Fibroblast of the aortic adventitia (primary cell): ENCODE results near the gene MEX3A. TPM values are rescaled to one million over a fixed set of nuclear protein-coding genes. Genes with fewer than 3 reads are reported as not detected.
A peak's percentile ranks its signal among the peaks of the same experiment; 100 is the strongest.

Experiments
- DNase-seq: peaks from one replicate; pipeline ENCODE4 v3.0.0-alpha.2; 2010; ENCODE audit warnings: low read depth
- H3K4me3 ChIP-seq: 2 replicates; pipeline ENCODE4 v1.5.1; 2011; ENCODE audit warnings: low read depth, mild to moderate bottlenecking, control low read depth, low read length, moderate library complexity
- total RNA-seq: library from RNA; depleted of rRNA; stranded (reverse); fragments of >200 nt; gene quantifications from 2 replicates; pipeline ENCODE4 v1.2.3, GENCODE V29; 2012; ENCODE audit warnings: low replicate concordance
- TF ChIP-seq, protein P1 (sequence below): IDR thresholded peaks from 2 replicates; pipeline ENCODE4 v1.5.1; 2011; ENCODE audit warnings: mild to moderate bottlenecking, low read length, control low read depth, inconsistent platforms; ENCODE audit not compliant: insufficient read depth

Gene MEX3A
- total RNA-seq, 1 donor: 0.90 TPM

DNA sequence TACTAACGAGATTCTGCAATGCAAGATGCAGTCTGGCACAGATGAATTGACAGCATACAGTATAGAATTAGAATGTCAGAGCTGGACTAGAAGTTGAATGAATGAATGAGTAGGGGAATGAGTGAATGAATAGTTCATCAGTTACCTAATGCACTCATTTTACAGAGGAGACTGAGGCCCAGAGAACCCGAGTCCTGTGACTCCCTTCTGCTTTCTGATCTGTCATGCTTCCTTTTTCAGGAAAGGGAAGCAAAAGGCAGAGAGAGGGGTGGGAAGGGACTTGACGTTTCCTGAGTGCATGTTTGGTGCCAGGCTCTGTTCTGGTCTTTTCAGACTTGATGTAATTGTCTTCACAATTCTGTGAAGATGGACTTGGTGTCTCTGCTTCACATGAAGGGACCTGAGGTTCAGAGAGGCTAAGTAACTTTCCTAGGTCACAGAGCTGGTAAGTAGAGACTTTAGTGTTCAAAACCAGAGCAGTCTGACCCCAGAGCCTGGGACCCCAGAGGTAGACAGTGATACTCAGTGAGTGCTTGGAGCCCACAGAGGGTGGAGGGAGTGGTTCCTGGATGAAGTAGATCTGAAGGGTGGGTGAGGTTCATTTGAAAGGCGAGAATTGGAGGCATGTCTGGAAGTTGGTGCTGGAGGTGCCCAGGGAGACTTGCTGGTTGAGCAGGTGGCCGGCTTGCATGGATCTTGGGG lies 8.0 kb upstream of the MEX3A start:
- no peak for DNase-seq
- H3K4me3 ChIP-seq: no peak overlapping the region
- TF ChIP-seq, protein P1, sequence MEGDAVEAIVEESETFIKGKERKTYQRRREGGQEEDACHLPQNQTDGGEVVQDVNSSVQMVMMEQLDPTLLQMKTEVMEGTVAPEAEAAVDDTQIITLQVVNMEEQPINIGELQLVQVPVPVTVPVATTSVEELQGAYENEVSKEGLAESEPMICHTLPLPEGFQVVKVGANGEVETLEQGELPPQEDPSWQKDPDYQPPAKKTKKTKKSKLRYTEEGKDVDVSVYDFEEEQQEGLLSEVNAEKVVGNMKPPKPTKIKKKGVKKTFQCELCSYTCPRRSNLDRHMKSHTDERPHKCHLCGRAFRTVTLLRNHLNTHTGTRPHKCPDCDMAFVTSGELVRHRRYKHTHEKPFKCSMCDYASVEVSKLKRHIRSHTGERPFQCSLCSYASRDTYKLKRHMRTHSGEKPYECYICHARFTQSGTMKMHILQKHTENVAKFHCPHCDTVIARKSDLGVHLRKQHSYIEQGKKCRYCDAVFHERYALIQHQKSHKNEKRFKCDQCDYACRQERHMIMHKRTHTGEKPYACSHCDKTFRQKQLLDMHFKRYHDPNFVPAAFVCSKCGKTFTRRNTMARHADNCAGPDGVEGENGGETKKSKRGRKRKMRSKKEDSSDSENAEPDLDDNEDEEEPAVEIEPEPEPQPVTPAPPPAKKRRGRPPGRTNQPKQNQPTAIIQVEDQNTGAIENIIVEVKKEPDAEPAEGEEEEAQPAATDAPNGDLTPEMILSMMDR: no peak

DNA sequence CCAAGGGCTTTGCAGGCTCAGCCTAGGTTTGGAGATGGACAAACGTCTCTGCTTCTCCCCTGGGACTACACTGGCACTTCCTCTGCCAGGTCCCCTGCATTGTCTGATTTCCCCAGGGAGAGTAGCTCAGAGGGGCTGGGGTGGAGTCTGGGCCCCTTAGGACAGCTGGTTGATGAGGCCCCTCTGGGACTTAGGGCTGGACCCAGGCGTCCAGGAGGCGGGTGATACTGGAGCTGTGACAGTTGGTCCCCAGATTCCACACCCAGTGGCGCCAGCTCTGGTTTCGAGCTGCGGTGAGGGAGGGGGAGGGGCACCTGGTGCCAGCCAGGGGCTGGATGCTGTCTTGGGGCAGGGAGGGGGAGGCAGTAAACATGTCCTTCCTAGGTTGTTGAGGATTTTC lies 7.4 kb upstream of the MEX3A start:
- TF ChIP-seq, protein P1: no peak
- no peak for DNase-seq
- H3K4me3 ChIP-seq: no peak overlapping the region

DNA sequence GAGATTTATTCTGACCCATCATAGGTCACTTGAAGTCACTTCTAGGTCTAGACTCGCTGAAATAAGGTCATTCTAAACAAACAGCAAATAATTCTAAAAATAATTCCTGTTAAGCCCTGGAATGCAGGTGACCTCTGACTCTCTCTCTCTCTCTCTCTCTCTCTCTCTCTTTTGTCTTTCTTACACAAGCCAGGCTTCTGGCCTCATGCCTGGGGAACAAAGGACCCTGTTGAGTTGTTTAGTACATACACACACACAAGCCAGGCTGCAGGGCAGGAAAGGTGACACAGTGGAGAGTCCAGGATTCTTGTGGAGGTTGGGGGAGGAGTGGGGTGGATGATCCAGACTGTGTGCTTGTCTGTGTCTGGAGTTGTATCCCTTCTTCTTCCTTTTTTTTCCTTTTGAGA lies 4.0 kb upstream of the MEX3A start:
- TF ChIP-seq, protein P1: no peak
- peak; percentile 63 for DNase-seq
- no peak overlapping the region for H3K4me3 ChIP-seq

DNA sequence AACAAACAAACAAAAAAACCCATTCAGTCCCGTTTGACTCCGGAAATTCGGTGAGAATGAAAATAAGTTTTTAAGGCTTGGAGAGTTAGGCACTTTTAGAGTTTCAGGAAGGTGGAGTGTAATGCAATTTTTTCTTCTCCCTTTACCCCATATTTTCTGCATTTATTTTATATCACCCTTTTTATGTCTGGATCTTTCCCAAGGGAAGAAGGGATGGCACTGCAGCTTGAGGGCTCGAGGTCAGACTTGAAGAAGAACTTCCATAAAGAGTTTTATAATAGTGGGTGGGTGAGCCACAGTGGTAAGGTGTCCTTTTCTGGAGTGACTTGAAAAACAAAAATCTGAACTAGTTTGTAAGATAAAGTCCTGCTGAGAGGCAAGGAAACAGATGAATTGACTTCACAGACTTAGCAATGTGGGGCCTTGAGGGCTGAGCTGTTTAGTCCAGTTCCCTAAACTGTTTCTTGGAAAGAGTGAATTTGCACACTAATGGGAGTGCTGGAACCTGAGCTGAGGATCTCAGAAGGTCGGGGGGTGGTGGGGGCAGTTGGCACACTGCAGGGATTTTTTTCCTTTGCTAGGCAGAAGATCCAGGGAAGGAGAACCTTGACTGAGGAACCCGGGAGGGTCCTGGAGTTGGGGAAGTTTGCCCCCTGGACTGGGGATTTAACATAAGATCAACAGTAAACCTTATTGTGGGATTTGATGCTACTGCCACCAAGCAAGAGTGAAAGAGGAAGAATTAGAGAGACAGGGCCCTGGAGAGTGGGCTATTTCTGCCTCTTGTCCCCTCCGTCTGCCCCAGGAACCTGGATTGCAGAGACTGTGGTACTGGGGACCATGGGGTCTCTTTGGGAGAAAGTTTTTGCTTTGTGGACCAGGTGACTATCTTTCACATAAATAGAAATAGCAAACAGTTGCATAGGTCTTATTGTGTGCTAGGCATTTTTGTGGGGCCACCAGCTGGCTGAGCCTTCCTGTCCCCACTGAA lies 1.8 kb upstream of the MEX3A start:
- TF ChIP-seq, protein P1: no peak
- no peak overlapping the region for H3K4me3 ChIP-seq
- no peak for DNase-seq

DNA sequence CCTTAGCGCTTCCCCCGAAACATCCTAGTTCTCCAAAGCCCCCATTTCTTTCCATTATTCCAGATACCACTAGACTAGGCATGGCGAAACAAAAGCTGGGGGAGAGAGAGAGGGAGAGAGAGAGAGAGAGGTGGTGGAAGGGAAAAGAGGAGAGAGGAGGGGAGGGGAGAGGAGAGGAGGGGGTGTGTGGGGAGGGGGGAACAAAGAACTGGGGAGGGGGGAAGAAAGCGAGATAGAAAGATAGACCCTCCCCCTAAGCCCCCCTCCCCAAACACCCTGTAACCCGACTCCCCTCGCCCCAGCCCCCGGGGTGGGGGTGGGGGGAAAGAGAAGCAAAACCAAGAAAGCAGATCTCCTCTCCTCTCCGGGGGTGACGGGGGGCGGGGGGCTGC lies 352 bp downstream of the MEX3A start:
- H3K4me3 ChIP-seq: peak overlapping the region; percentile 88
- TF ChIP-seq, protein P1: no peak
- no peak for DNase-seq

DNA sequence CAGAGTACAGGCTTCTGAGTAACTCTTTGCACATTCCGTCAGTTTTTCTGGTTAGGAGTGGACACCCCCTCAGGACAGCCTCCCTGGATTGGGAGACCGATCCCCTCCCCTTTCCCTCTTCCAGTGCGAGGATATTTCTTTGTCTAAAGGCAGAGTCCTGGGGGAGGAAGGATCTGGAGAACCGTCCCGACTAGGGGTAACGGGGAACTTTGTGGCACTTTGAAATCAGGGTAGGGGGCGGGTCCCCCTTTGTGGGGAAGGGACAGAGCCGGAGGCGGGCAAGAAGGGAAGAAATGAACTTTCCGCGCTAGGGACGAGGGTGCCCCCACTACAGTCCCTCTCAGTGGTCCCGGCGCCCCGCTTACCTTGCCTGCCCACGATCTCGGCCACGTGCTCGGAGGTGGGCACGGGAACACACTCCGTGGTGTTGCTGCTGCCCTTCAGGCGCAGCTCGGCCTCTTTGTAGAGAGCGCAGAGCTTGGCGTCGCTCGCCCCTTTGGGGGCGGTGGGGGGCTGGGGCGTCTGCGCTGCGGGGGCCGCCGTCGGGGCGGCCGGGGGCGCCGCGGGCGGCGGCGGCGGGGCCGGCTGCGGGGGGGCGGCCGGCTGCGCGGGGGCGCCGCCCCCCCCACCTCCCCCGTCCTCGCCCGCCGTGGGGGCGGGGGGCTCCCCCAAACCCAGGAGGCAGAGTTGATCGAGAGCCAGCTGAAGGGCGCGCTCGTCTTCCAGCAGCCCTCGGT lies 917 bp downstream of the MEX3A start:
- DNase-seq: no peak
- TF ChIP-seq, protein P1: no peak
- H3K4me3 ChIP-seq: peak overlapping the region; percentile 88
